Nephron (organoid): Measurements from ENCODE around the gene PCDH9.

Source experiments
- H3K27ac Mint-ChIP-seq, 3 experiments: 2 replicates each; pipeline ENCODE4 v1.8.0; 2020; ENCODE audit warnings: mixed read lengths in 3 of 3, mild to moderate bottlenecking in 2 of 3, moderate library complexity in 1 of 3
- H3K27me3 Mint-ChIP-seq: 2 replicates; pipeline ENCODE4 v1.8.0; 2021; ENCODE audit warnings: low read depth, mild to moderate bottlenecking, moderate library complexity, mixed read lengths
- H3K36me3 Mint-ChIP-seq: 2 replicates; pipeline ENCODE4 v1.8.0; 2020; ENCODE audit warnings: low read depth, mixed read lengths
- H3K4me1 Mint-ChIP-seq: 2 replicates; pipeline ENCODE4 v1.8.0; 2020; ENCODE audit warnings: mixed read lengths
- H3K4me3 Mint-ChIP-seq, 3 experiments: 2 replicates each; pipeline ENCODE4 v1.8.0; 2020; ENCODE audit warnings: mild to moderate bottlenecking in 3 of 3, mixed read lengths in 3 of 3, moderate library complexity in 2 of 3
- H3K9me3 Mint-ChIP-seq: 2 replicates; pipeline ENCODE4 v1.8.0; 2020; ENCODE audit warnings: mixed read lengths
- TF ChIP-seq, protein P1 (sequence below), 3 experiments: fragments of 200-600 bp; sonication (generic); IDR thresholded peaks; one replicate each; pipeline ENCODE4 v1.5.0; 2021; ENCODE audit warnings: antibody characterized with exemption in 3 of 3; ENCODE audit not compliant: unreplicated experiment in 3 of 3

The PCDH9 gene

GRCh38 chr13:66537417-66537816, 692.7 kb downstream of the PCDH9 start:
- TF ChIP-seq, protein P1, sequence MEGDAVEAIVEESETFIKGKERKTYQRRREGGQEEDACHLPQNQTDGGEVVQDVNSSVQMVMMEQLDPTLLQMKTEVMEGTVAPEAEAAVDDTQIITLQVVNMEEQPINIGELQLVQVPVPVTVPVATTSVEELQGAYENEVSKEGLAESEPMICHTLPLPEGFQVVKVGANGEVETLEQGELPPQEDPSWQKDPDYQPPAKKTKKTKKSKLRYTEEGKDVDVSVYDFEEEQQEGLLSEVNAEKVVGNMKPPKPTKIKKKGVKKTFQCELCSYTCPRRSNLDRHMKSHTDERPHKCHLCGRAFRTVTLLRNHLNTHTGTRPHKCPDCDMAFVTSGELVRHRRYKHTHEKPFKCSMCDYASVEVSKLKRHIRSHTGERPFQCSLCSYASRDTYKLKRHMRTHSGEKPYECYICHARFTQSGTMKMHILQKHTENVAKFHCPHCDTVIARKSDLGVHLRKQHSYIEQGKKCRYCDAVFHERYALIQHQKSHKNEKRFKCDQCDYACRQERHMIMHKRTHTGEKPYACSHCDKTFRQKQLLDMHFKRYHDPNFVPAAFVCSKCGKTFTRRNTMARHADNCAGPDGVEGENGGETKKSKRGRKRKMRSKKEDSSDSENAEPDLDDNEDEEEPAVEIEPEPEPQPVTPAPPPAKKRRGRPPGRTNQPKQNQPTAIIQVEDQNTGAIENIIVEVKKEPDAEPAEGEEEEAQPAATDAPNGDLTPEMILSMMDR (IDR thresholded peaks at IDR 0.05; ENCODE audit: unreplicated experiment in 3 of 3), result no peak
- peak overlapping the region in 1 of 3 experiments; percentile 41 for H3K27ac Mint-ChIP-seq
- no peaks in the 10 kb centered on the region for H3K27me3 Mint-ChIP-seq
- no peak overlapping the region for H3K4me3 Mint-ChIP-seq
- peaks cover 7% of the 10 kb centered on the region for H3K36me3 Mint-ChIP-seq
- no peaks in the 10 kb centered on the region for H3K4me1 Mint-ChIP-seq
- H3K9me3 Mint-ChIP-seq, result no peaks in the 10 kb centered on the region

GRCh38 chr13:66536746-66537145, 693.4 kb downstream of the PCDH9 start:
- Mint-ChIP-seq H3K27ac (no peak overlapping the region), H3K27me3 (no peaks in the 10 kb centered on the region), H3K4me3 (no peak overlapping the region), H3K36me3 (peaks cover 7% of the 10 kb centered on the region), H3K9me3 (no peaks in the 10 kb centered on the region), H3K4me1 (no peaks in the 10 kb centered on the region)
- TF ChIP-seq, protein P1 (IDR thresholded peaks at IDR 0.05; ENCODE audit: unreplicated experiment in 3 of 3), result no peak

GRCh38 chr13:66534561-66534960, 695.6 kb downstream of the PCDH9 start:
- Mint-ChIP-seq H3K36me3 (peaks cover 7% of the 10 kb centered on the region), H3K9me3 (no peaks in the 10 kb centered on the region), H3K4me1 (peaks cover 9% of the 10 kb centered on the region), H3K27ac (peak overlapping the region in 1 of 3 experiments; percentile 30), H3K27me3 (no peaks in the 10 kb centered on the region), H3K4me3 (no peak overlapping the region)
- TF ChIP-seq, protein P1 (IDR thresholded peaks at IDR 0.05; ENCODE audit: unreplicated experiment in 3 of 3), result no peak

DNA sequence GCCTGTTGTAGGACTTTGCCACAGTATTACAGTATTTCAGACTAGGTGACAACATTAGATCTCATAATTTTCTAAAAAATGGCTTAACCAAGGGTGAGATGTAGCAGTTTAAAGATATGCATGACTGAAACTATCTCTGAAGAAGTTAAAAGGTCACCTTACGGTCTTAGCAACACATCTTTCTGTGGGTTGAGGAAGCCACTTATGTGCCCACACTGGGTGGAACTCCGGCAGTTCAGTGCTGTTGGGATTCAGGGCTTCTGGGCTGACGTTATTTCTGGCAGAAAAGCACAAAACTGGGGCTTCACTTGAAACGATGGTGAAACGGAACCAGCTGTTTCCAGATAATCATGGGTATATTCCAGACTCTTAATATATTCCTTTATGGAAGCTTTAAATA, 697.3 kb downstream of the PCDH9 start:
- H3K36me3 Mint-ChIP-seq, result peaks cover 3% of the 10 kb centered on the region
- H3K4me1 Mint-ChIP-seq, result peaks cover 25% of the 10 kb centered on the region
- no peak overlapping the region for H3K27ac Mint-ChIP-seq
- H3K27me3 Mint-ChIP-seq, result no peaks in the 10 kb centered on the region
- H3K4me3 Mint-ChIP-seq, result no peak overlapping the region
- H3K9me3 Mint-ChIP-seq, result no peaks in the 10 kb centered on the region
- TF ChIP-seq, protein P1 (IDR thresholded peaks at IDR 0.05; ENCODE audit: unreplicated experiment in 3 of 3), result no peak

DNA sequence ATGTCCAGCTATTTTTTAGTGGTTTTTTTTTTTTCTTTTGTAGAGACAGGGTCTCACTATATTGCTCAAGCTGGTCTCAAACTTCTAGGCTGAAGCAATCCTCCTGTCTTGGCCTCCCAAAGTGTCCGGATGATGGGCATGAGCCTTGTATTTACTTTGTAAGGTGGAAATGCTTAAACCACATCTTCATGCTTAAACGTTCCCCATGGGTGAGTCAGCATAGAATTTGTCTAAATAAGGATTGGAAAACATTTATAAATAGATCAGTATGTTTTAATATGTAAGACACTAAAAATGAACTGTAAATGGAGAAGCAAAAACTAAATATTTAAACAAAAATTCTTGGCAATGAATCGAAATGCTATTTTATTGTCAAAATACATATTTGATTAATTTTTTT, 698.0 kb downstream of the PCDH9 start:
- peaks cover 3% of the 10 kb centered on the region for H3K36me3 Mint-ChIP-seq
- H3K4me1 Mint-ChIP-seq, result peaks cover 25% of the 10 kb centered on the region
- TF ChIP-seq, protein P1 (IDR thresholded peaks at IDR 0.05; ENCODE audit: unreplicated experiment in 3 of 3), result no peak
- H3K4me3 Mint-ChIP-seq, result no peak overlapping the region
- H3K9me3 Mint-ChIP-seq, result no peaks in the 10 kb centered on the region
- H3K27ac Mint-ChIP-seq, result no peak overlapping the region
- no peaks in the 10 kb centered on the region for H3K27me3 Mint-ChIP-seq

DNA sequence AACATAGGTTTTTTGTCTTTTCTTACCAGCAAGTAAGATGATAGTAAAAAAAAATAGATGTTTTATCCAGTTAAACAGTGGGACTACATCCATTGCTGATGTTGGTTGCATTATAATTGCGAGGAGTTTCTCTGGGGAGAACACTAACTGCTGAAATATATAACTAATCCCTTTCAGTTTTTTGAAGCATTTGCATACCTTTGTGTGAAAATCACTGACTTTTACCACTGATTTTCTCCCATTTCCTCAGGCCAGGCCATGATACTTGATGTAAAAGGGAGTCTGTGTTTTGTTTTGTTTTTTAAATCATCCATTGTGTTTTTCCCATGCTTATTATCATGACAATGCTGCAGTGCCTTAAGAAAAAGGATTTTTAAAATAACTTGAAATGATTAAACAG, 699.5 kb downstream of the PCDH9 start:
- Mint-ChIP-seq H3K4me3 (no peak overlapping the region), H3K4me1 (peaks cover 32% of the 10 kb centered on the region)

More for the DNA sequence above, 699.5 kb downstream of the PCDH9 start:
- Mint-ChIP-seq H3K27me3 (no peaks in the 10 kb centered on the region), H3K36me3 (peaks cover 3% of the 10 kb centered on the region), H3K27ac (peak overlapping the region in 1 of 3 experiments; percentile 97), H3K9me3 (no peaks in the 10 kb centered on the region)
- TF ChIP-seq, protein P1 (IDR thresholded peaks at IDR 0.05; ENCODE audit: unreplicated experiment in 3 of 3), result no peak
